ENCODE results near the gene IRX4.

IRX4 gene

DNA sequence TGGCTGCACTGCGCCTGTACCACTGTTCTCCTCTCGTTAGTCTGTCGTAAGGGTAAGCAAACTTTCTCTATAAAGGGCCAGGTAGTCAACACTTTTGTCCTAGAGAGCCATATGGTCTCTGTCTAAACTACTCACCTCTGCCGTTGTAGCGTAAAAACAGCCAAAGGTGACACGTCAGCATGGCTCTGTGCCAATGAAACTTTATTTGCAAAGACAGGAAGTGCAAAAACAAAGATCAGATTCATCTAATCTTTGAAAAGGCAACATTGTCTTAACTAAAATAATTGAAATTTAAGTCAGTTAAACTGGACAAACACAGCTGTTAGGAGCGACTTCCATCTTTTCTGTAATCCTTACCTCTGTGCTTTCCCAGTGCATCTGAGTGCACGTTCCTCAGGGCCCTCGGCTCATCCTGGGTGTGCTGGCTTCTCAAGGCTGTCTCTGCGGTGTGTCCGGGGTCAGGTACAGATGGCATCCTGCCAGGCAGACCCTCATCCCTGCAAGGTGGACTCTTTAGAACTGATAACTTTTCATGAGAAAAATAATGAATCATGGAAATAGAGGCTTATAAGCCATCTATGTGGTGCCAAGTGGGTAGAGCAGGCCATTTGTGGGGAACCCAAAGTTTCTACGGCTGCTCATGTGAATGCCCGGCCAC lies 35.2 kb upstream of the IRX4 start:
- Histone ChIP-seq H3K9me3 (replicated peaks in 1 of 2; ENCODE audit: control insufficient read depth in 2 of 2, insufficient read depth in 1 of 2, low read depth in 1 of 2, low read length in 2 of 2) (peaks cover 0 to 5% of the 10 kb centered on the region in 2 donors), H4K91ac (ENCODE audit: low read depth, low read length, poor library complexity) (no peak overlapping the region), H2BK5ac (ENCODE audit: low read length) (no peak overlapping the region), H2BK12ac (ENCODE audit: low read length) (no peak overlapping the region), H3K14ac (ENCODE audit: low read length) (no peak overlapping the region), H3K9ac (ENCODE audit: low read depth, low read length, poor library complexity) (no peak overlapping the region), H3K4ac (ENCODE audit: low read length) (no peak overlapping the region), H3K4me1 (ENCODE audit: control insufficient read depth in 2 of 2, insufficient read depth in 1 of 2, low read depth in 1 of 2, low read length in 2 of 2) (no peaks in the 10 kb centered on the region), H3K4me2 (ENCODE audit: insufficient read depth, low read length, poor library complexity, severe bottlenecking) (no peak overlapping the region), H2AFZ (ENCODE audit: low read length) (no peak overlapping the region), H2AK5ac (ENCODE audit: low read depth, low read length) (no peak overlapping the region), H3K27me3 (ENCODE audit: control insufficient read depth in 3 of 3, insufficient read depth in 3 of 3, low read depth in 1 of 3, low read length in 3 of 3) (peaks cover 0 to 13% (median 0%) of the 10 kb centered on the region in 3 experiments), H3K36me3 (replicated peaks in 1 of 2; ENCODE audit: control insufficient read depth in 2 of 2, insufficient read depth in 2 of 2, low read length in 2 of 2) (no peaks in the 10 kb centered on the region), H2BK15ac (ENCODE audit: low read length) (peak overlapping the region; percentile 77), H2BK120ac (ENCODE audit: low read depth, low read length) (no peak overlapping the region), H3K79me1 (ENCODE audit: low read depth, low read length) (no peaks in the 10 kb centered on the region), H4K8ac (ENCODE audit: low read depth, low read length) (no peak overlapping the region), H3K27ac (replicated peaks; ENCODE audit: low read length) (no peak overlapping the region), H3K23ac (ENCODE audit: low read depth, low read length, poor library complexity) (no peak overlapping the region), H3K18ac (ENCODE audit: low read length) (no peak overlapping the region), H3K4me3 (ENCODE audit: low read length in 2 of 2) (no peak overlapping the region)
- WGBS, 2 donors (ENCODE audit: extremely low coverage in 2 of 2, insufficient read length in 2 of 2, insufficient replicate concordance in 1 of 2) = no CpG with 5 or more reads among the region's 13 CpGs
- DNase-seq (ENCODE audit: low spot score) = no peak

DNA sequence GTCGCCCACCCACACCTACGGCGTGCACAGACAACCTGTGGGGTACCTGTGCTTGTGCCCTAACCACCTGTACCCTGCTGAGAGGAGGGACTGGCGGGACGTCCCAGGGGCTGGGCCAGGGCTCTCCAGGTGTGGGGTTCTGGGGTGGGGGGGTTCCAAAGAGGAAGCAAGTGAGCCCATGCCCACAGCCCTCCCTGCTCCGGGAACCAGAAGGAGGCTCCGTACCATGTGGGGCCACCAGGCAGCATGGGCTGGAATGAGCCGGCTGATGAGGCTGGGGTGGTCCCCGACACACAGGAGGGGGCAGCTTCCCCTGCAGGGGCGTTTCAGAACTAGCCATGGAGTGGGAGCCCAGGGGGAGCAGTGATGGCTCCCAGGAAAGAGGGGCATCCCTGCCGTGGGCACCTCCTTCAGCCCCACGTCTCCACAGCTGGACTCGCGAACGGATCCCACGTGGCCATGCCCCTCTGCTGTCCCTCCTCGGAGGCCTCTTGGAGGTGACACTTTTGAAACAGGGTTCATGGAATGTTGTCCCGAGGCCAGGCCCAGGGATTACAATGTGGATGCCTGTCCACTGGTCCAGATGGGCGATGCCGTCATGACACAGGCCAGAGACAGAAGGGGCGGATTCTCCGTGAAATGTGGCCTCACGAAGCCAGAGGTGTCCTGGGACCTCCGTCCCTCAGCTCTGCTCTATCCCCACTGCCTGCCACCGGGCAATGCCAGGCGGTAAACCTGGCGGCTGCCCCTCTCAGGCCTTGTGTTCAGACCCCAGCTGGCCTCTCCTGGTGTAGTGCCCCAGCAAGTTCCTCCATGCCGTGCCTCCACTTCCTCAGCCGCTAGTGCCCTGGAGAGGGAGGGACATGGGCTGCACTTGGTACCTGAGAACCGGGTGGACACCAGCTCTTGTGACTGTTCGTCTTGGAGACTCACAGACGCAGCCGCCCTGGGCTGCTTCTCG lies 33.6 kb upstream of the IRX4 start:
- Histone ChIP-seq H3K27me3 (ENCODE audit: control insufficient read depth in 3 of 3, insufficient read depth in 3 of 3, low read depth in 1 of 3, low read length in 3 of 3) (peaks cover 0 to 14% (median 0%) of the 10 kb centered on the region in 3 experiments), H4K8ac (ENCODE audit: low read depth, low read length) (no peak overlapping the region), H3K4me1 (ENCODE audit: control insufficient read depth in 2 of 2, insufficient read depth in 1 of 2, low read depth in 1 of 2, low read length in 2 of 2) (no peaks in the 10 kb centered on the region), H2AFZ (ENCODE audit: low read length) (no peak overlapping the region), H3K4ac (ENCODE audit: low read length) (no peak overlapping the region), H3K9ac (ENCODE audit: low read depth, low read length, poor library complexity) (no peak overlapping the region), H3K36me3 (replicated peaks in 1 of 2; ENCODE audit: control insufficient read depth in 2 of 2, insufficient read depth in 2 of 2, low read length in 2 of 2) (no peaks in the 10 kb centered on the region), H3K4me2 (ENCODE audit: insufficient read depth, low read length, poor library complexity, severe bottlenecking) (no peak overlapping the region), H2BK120ac (ENCODE audit: low read depth, low read length) (no peak overlapping the region), H3K4me3 (ENCODE audit: low read length in 2 of 2) (no peak overlapping the region), H3K79me1 (ENCODE audit: low read depth, low read length) (no peaks in the 10 kb centered on the region), H2BK5ac (ENCODE audit: low read length) (no peak overlapping the region), H2BK15ac (ENCODE audit: low read length) (no peak overlapping the region), H3K23ac (ENCODE audit: low read depth, low read length, poor library complexity) (peak overlapping the region; percentile 30), H3K18ac (ENCODE audit: low read length) (no peak overlapping the region), H3K27ac (replicated peaks; ENCODE audit: low read length) (no peak overlapping the region), H4K91ac (ENCODE audit: low read depth, low read length, poor library complexity) (no peak overlapping the region), H2AK5ac (ENCODE audit: low read depth, low read length) (no peak overlapping the region), H3K14ac (ENCODE audit: low read length) (no peak overlapping the region), H3K9me3 (replicated peaks in 1 of 2; ENCODE audit: control insufficient read depth in 2 of 2, insufficient read depth in 1 of 2, low read depth in 1 of 2, low read length in 2 of 2) (peaks cover 0 to 5% of the 10 kb centered on the region in 2 donors), H2BK12ac (ENCODE audit: low read length) (no peak overlapping the region)
- no peak for DNase-seq (ENCODE audit: low spot score)
- no CpG with 5 or more reads among the region's 34 CpGs for WGBS, 2 donors (ENCODE audit: extremely low coverage in 2 of 2, insufficient read length in 2 of 2, insufficient replicate concordance in 1 of 2)

DNA sequence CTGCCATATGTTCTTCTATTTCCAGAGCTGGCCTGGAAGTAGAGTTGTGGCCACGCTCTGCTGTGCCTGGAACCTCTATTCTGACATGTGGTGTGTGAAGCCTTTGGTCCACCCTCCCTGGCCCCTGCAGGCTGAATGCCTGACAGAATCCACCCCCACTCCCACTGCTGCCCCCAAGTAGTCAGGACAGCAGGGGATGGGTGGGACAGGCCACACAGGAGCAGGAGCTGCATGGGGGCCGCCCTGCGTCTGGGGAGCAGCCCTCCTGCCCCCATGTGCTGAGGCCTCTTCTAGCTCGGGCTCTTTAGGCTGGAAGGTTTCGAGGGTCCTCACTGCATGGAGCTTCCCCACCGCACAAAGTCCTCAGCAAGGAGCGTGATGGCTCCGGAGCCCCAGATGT lies 32.6 kb upstream of the IRX4 start:
- Histone ChIP-seq H4K8ac (ENCODE audit: low read depth, low read length) (peak overlapping the region; percentile 25), H2BK5ac (ENCODE audit: low read length) (no peak overlapping the region)

DNA sequence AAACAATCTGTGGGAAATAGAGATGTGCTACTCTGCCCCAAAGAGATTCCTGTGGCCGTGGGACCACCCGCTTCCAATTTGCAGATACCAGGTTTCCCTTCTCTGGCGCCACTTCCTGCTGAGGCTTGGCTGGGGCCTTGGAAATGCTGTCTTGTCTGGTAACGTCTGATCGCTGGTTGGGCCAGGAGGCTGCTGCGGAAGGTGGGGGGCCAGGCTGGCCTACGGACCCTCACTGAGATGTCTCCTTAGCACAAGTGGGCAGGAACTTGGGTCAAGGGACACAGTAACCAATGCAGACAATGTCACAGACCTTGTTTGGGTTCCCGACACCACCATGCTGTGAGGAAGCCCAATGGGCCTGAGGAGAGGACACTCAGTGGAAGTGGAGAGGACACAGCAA lies 31.7 kb upstream of the IRX4 start:
- Histone ChIP-seq H2BK12ac (ENCODE audit: low read length) (no peak overlapping the region), H2BK120ac (ENCODE audit: low read depth, low read length) (no peak overlapping the region), H3K27me3 (ENCODE audit: control insufficient read depth in 3 of 3, insufficient read depth in 3 of 3, low read depth in 1 of 3, low read length in 3 of 3) (peaks cover 0 to 14% (median 0%) of the 10 kb centered on the region in 3 experiments), H4K8ac (ENCODE audit: low read depth, low read length) (no peak overlapping the region), H4K91ac (ENCODE audit: low read depth, low read length, poor library complexity) (no peak overlapping the region), H3K4ac (ENCODE audit: low read length) (no peak overlapping the region), H3K27ac (replicated peaks; ENCODE audit: low read length) (no peak overlapping the region), H3K9ac (ENCODE audit: low read depth, low read length, poor library complexity) (no peak overlapping the region), H2AK5ac (ENCODE audit: low read depth, low read length) (no peak overlapping the region), H3K36me3 (replicated peaks in 1 of 2; ENCODE audit: control insufficient read depth in 2 of 2, insufficient read depth in 2 of 2, low read length in 2 of 2) (no peaks in the 10 kb centered on the region), H3K23ac (ENCODE audit: low read depth, low read length, poor library complexity) (peak overlapping the region; percentile 76), H3K4me1 (ENCODE audit: control insufficient read depth in 2 of 2, insufficient read depth in 1 of 2, low read depth in 1 of 2, low read length in 2 of 2) (no peaks in the 10 kb centered on the region), H3K14ac (ENCODE audit: low read length) (no peak overlapping the region), H2BK5ac (ENCODE audit: low read length) (no peak overlapping the region), H3K4me2 (ENCODE audit: insufficient read depth, low read length, poor library complexity, severe bottlenecking) (no peak overlapping the region), H3K18ac (ENCODE audit: low read length) (no peak overlapping the region), H3K4me3 (ENCODE audit: low read length in 2 of 2) (no peak overlapping the region), H2AFZ (ENCODE audit: low read length) (no peak overlapping the region), H2BK15ac (ENCODE audit: low read length) (no peak overlapping the region), H3K79me1 (ENCODE audit: low read depth, low read length) (no peaks in the 10 kb centered on the region), H3K9me3 (replicated peaks in 1 of 2; ENCODE audit: control insufficient read depth in 2 of 2, insufficient read depth in 1 of 2, low read depth in 1 of 2, low read length in 2 of 2) (peaks cover 0 to 5% of the 10 kb centered on the region in 2 donors)
- DNase-seq (ENCODE audit: low spot score) = no peak
- no CpG with 5 or more reads among the region's 8 CpGs for WGBS, 2 donors (ENCODE audit: extremely low coverage in 2 of 2, insufficient read length in 2 of 2, insufficient replicate concordance in 1 of 2)

More for the DNA sequence above, 32.6 kb upstream of the IRX4 start:
- Histone ChIP-seq H3K14ac (ENCODE audit: low read length) (no peak overlapping the region), H2BK15ac (ENCODE audit: low read length) (no peak overlapping the region), H3K9ac (ENCODE audit: low read depth, low read length, poor library complexity) (no peak overlapping the region), H3K27me3 (ENCODE audit: control insufficient read depth in 3 of 3, insufficient read depth in 3 of 3, low read depth in 1 of 3, low read length in 3 of 3) (peaks cover 0 to 14% (median 0%) of the 10 kb centered on the region in 3 experiments), H2BK120ac (ENCODE audit: low read depth, low read length) (no peak overlapping the region), H3K18ac (ENCODE audit: low read length) (peak overlapping the region; percentile 42), H3K4ac (ENCODE audit: low read length) (no peak overlapping the region), H3K4me3 (ENCODE audit: low read length in 2 of 2) (no peak overlapping the region), H3K9me3 (replicated peaks in 1 of 2; ENCODE audit: control insufficient read depth in 2 of 2, insufficient read depth in 1 of 2, low read depth in 1 of 2, low read length in 2 of 2) (peaks cover 0 to 5% of the 10 kb centered on the region in 2 donors), H2BK12ac (ENCODE audit: low read length) (no peak overlapping the region), H2AFZ (ENCODE audit: low read length) (no peak overlapping the region), H2AK5ac (ENCODE audit: low read depth, low read length) (peak overlapping the region; percentile 68), H3K36me3 (replicated peaks in 1 of 2; ENCODE audit: control insufficient read depth in 2 of 2, insufficient read depth in 2 of 2, low read length in 2 of 2) (no peaks in the 10 kb centered on the region), H4K91ac (ENCODE audit: low read depth, low read length, poor library complexity) (no peak overlapping the region), H3K4me2 (ENCODE audit: insufficient read depth, low read length, poor library complexity, severe bottlenecking) (no peak overlapping the region), H3K79me1 (ENCODE audit: low read depth, low read length) (no peaks in the 10 kb centered on the region), H3K23ac (ENCODE audit: low read depth, low read length, poor library complexity) (no peak overlapping the region), H3K4me1 (ENCODE audit: control insufficient read depth in 2 of 2, insufficient read depth in 1 of 2, low read depth in 1 of 2, low read length in 2 of 2) (no peaks in the 10 kb centered on the region), H3K27ac (replicated peaks; ENCODE audit: low read length) (no peak overlapping the region)
- DNase-seq (ENCODE audit: low spot score) = no peak
- WGBS, 2 donors (ENCODE audit: extremely low coverage in 2 of 2, insufficient read length in 2 of 2, insufficient replicate concordance in 1 of 2) = no CpG with 5 or more reads among the region's 8 CpGs

Measured in neuronal stem cell (in vitro differentiated cells).